Left ventricle myocardium inferior (tissue), 1 donor: Measurements from ENCODE around the gene SAMD1. TPM values are rescaled to one million over a fixed set of nuclear protein-coding genes. Genes with fewer than 3 reads are reported as not detected.

Source experiments
- DNase-seq: peaks from one replicate; pipeline ENCODE4 v3.0.0-alpha.2; 2020
- H3K27ac ChIP-seq: fragments of 200-600 bp; replicated peaks from 2 replicates; pipeline ENCODE4 v1.8.0; 2021
- H3K27me3 ChIP-seq: fragments of 200-600 bp; 2 replicates; pipeline ENCODE4 v1.8.0; 2021; ENCODE audit warnings: low read depth
- H3K36me3 ChIP-seq: fragments of 200-600 bp; 2 replicates; pipeline ENCODE4 v1.8.0; 2021
- H3K4me1 ChIP-seq: fragments of 200-600 bp; 2 replicates; pipeline ENCODE4 v1.8.0; 2021
- H3K4me3 ChIP-seq: fragments of 200-600 bp; 2 replicates; pipeline ENCODE4 v1.8.0; 2021; ENCODE audit warnings: mild to moderate bottlenecking, moderate library complexity
- H3K9me3 ChIP-seq: fragments of 200-600 bp; replicated peaks from 2 replicates; pipeline ENCODE4 v1.8.0; 2021
- intact Hi-C: fragments of 100-400 bp; cut with micrococcal nuclease; formaldehyde crosslinking; loops from one replicate; pipeline ENCODE4 v1.11.0; 2022
- total RNA-seq: library from RNA; stranded (reverse); fragmentation: NEBNext Ultra II Directional; extraction: Animal tissue kit (Norgen Biotek cat#: 25700); gene quantifications from one replicate; pipeline ENCODE4 v1.2.1, GENCODE V29; 2021
- TF ChIP-seq, protein P1 (sequence below): fragments of 200-600 bp; IDR thresholded peaks from 2 replicates; pipeline ENCODE4 v1.8.0; 2021; ENCODE audit warnings: antibody characterized with exemption, mild to moderate bottlenecking, borderline replicate concordance
- donor health status: DM: no; HTN: yes; CAD: no; lungs with severe emphysema.

Gene SAMD1
- total RNA-seq, 1 donor from 2014 or later, result 46.7 TPM

GRCh38 chr19:14101003-14101545, 10.5 kb upstream of the SAMD1 start:
- no peak for DNase-seq
- H3K36me3 ChIP-seq, result peaks cover 100% of the 10 kb centered on the region
- TF ChIP-seq, protein P1, sequence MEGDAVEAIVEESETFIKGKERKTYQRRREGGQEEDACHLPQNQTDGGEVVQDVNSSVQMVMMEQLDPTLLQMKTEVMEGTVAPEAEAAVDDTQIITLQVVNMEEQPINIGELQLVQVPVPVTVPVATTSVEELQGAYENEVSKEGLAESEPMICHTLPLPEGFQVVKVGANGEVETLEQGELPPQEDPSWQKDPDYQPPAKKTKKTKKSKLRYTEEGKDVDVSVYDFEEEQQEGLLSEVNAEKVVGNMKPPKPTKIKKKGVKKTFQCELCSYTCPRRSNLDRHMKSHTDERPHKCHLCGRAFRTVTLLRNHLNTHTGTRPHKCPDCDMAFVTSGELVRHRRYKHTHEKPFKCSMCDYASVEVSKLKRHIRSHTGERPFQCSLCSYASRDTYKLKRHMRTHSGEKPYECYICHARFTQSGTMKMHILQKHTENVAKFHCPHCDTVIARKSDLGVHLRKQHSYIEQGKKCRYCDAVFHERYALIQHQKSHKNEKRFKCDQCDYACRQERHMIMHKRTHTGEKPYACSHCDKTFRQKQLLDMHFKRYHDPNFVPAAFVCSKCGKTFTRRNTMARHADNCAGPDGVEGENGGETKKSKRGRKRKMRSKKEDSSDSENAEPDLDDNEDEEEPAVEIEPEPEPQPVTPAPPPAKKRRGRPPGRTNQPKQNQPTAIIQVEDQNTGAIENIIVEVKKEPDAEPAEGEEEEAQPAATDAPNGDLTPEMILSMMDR, result no peak
- intact Hi-C loops, result no loop called here
- no peaks in the 10 kb centered on the region for H3K9me3 ChIP-seq
- H3K4me1 ChIP-seq, result peaks cover 24% of the 10 kb centered on the region
- H3K27me3 ChIP-seq, result no peaks in the 10 kb centered on the region
- no peak overlapping the region for H3K4me3 ChIP-seq
- H3K27ac ChIP-seq, result peak overlapping the region; percentile 60

- H3K27me3 ChIP-seq, result no peaks in the 10 kb centered on the region
- intact Hi-C loops, result no loop called here
- no peak overlapping the region for H3K4me3 ChIP-seq
- DNase-seq, result no peak
- H3K9me3 ChIP-seq, result peaks cover 12% of the 10 kb centered on the region
- TF ChIP-seq, protein P1, result peak; percentile 46
- H3K27ac ChIP-seq, result no peak overlapping the region
- peaks cover 79% of the 10 kb centered on the region for H3K36me3 ChIP-seq
- H3K4me1 ChIP-seq, result peaks cover 12% of the 10 kb centered on the region
Measured at GRCh38 chr19:14097532-14098151, 7.1 kb upstream of the SAMD1 start.

- TF ChIP-seq, protein P1, result no peak
- no peak overlapping the region for H3K27ac ChIP-seq
- peaks cover 7% of the 10 kb centered on the region for H3K4me1 ChIP-seq
- DNase-seq, result no peak
- intact Hi-C loops, result no loop called here
- H3K36me3 ChIP-seq, result peaks cover 67% of the 10 kb centered on the region
- H3K4me3 ChIP-seq, result no peak overlapping the region
- H3K9me3 ChIP-seq, result peaks cover 12% of the 10 kb centered on the region
- H3K27me3 ChIP-seq, result no peaks in the 10 kb centered on the region
Measured at GRCh38 chr19:14096272-14096992, 5.9 kb upstream of the SAMD1 start.

DNA sequence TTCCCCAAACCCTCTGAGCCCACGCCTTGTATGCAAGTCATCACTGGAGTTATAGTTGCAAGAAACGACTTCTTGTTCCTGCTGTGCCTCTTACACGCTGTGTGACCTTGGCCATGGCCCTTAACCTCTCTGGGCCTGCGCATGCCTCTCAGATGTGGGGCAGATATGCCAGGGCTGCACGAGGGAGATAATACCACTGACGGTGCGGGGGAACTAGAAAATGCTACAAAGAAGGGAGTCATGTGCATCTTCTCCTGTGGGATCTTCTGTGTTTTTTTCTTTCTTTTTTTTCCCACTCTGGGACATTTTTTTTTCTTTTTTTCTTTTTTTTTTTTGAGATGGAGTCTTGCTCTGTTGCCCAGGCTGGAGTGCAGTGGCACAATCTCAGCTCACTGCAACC, 4.3 kb upstream of the SAMD1 start:
- Histone ChIP-seq H3K4me3 (no peak overlapping the region), H3K4me1 (peaks cover 11% of the 10 kb centered on the region), H3K9me3 (peaks cover 12% of the 10 kb centered on the region), H3K27me3 (no peaks in the 10 kb centered on the region), H3K36me3 (peaks cover 51% of the 10 kb centered on the region), H3K27ac (no peak overlapping the region)
- no peak for DNase-seq
- TF ChIP-seq, protein P1, result no peak
- intact Hi-C loops, result no loop called here

- no peak for DNase-seq
- TF ChIP-seq, protein P1, result no peak
- peaks cover 12% of the 10 kb centered on the region for H3K9me3 ChIP-seq
- intact Hi-C loops, result no loop called here
- H3K4me1 ChIP-seq, result peaks cover 24% of the 10 kb centered on the region
- no peaks in the 10 kb centered on the region for H3K27me3 ChIP-seq
- H3K4me3 ChIP-seq, result no peak overlapping the region
- H3K36me3 ChIP-seq, result peaks cover 43% of the 10 kb centered on the region
- no peak overlapping the region for H3K27ac ChIP-seq
Measured at GRCh38 chr19:14093117-14093823, 2.7 kb upstream of the SAMD1 start.
